Measurements from ENCODE around the gene ESYT1.

The ESYT1 gene

DNA sequence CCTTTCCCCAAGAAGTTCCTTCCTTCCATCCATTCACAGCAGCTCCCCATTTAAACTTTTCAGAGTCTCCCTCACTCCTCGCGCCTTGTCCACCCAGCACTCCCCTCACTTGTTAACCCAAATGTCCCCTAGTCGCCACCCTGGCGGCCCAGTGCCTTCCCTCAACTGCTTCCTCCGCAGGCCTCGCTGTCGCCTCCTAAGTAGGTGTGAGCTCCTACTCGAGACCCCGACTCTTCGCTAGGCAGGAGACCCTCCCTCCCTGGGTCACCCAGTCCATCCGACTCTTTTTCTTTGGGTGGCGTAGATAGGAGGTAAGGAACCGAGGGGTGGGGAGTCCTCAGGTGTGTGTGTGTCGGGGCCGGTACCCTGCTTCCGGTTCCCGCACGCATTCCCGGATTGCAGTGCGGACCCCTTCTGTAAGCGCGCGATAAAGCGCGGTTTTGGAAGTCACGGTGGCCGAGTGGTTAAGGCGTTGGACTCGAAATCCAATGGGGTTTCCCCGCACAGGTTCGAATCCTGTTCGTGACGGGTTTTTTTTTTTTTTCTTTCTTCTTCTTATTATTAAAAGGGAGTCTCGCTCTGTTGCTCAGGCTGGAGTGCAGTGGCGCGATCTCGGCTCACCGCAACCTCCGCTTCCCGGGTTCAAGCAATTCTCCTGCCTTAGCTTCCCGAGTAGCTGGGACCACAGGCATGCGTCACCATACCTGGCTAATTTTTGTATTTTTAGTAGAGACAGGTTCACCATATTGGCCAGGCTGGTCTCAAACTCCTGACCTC is 62.0 kb downstream of the ESYT1 start:
- peak; percentile 94 for DNase-seq

DNA sequence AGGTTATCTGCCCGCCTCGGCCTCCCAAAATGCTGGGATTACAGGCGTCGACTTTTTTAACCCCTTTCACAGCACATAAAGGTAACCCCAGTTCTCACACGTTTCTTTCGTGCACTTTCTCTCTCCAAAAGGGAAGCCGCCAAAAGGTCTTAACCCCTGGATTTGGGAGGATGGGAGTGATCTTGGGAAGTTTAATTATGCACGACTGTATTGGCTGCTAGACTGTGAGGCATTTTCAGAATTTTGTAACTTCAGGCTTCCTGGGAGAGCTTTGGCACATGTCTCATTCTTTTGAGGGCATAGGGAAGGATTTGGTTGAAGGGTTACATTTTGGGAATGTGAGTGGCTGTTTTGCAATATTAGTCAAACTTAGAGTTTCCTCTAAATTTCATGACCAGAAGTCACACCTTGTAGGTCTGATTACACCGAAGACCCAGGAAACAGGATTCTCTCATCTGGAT is 62.7 kb downstream of the ESYT1 start:
- DNase-seq: no peak

DNA sequence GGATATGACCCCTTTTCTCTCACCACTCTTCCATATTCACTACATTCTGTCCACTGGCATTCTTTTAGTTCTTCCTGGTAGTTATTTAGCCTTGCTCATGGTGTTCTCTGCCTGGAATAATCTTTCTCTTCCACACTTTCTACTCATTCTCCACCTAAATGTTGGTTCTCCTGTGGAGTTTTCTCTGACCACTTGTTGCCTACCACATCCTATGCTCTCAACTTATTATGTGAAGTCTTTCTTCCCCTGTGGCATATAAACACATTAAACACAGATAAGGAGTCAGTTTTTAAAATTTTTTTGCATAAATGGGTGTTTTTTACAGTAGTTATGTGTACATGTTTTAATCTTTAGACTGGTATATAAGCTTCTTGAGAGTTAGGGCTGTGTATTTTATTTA is 64.5 kb downstream of the ESYT1 start:
- no peak for DNase-seq

DNA sequence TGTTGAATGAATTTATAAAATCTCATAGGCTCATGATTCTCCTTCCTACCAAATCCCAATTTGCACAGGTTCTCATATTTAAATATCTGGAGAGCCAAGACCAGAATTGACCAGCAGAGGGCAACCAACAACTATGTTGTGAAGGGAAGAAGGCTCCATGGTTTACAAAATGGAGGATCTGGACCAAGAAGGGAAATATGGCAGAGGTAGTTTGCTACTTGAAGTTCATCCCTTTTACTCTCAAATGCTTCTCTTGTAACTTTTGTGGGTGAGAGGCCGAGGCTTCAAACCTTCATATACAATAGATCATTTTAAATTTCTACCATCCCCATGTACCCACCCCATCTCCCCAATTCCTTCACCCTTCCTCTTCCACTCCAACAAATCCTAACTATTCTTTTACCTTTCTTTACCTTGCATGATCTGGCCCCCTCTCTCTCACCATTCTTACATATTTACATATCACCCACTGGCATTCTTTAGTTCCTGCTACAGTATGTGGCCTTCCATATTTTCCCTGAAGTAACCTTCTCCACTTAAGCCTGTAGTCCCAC is 65.0 kb downstream of the ESYT1 start:
- DNase-seq: peak; percentile 96

Measured in hematopoietic multipotent progenitor cell treated with erythropoietin and hydrocortisone succinate and interleukin-3 and kit ligand, for 4 days (in vitro differentiated cells).